ENCODE results near the gene DOCK2. TPM values are rescaled to one million over a fixed set of nuclear protein-coding genes. Genes with fewer than 3 reads are reported as not detected.

The DOCK2 gene
- total and polyA plus RNA-seq, 4 donors: 1.6 to 53.7 (median 21.6) TPM

DNA sequence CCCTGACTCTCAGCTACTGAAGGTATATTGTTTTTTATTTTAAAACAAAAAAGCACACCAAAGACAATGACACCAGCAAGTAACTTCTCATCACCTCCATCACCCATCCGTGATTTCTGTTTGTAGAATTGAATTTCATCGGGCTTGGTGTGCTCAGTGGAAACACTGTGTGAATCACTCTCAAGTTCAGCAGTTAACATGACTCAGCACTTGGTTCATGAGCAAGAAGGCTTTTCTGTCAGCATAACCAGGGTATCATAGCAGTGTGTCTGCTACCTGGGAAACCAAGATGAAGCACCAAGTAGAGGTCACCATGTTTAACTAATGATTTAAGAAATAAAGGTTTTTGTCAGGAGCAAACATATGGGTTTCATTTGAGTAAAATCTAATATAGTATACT, 219.5 kb downstream of the DOCK2 start:
- WGBS, 2 donors: 79 to 86% methylated on average over 2 of the region's 2 CpGs
- ATAC-seq (ENCODE audit: low FRiP score): no peak
- Histone ChIP-seq H3K36me3 (ENCODE audit: control insufficient read depth in 1 of 2, insufficient read depth in 2 of 2, low read length in 1 of 2) (no peaks in the 10 kb centered on the region), H3K9me3 (ENCODE audit: control insufficient read depth, low read length) (no peaks in the 10 kb centered on the region), H3K27ac (ENCODE audit: low read depth in 1 of 2, low read length in 2 of 2) (no peak overlapping the region), H3K4me1 (ENCODE audit: control insufficient read depth in 1 of 2, insufficient read depth in 2 of 2, low read length in 2 of 2) (no peaks in the 10 kb centered on the region), H3K4me3 (ENCODE audit: low read length in 2 of 2) (no peak overlapping the region), H3K27me3 (ENCODE audit: control insufficient read depth in 1 of 2, insufficient read depth in 2 of 2, low read length in 1 of 2) (no peaks in the 10 kb centered on the region)
- DNase-seq: no peak
- intact Hi-C loops (cut with DNase I): no loop called here

DNA sequence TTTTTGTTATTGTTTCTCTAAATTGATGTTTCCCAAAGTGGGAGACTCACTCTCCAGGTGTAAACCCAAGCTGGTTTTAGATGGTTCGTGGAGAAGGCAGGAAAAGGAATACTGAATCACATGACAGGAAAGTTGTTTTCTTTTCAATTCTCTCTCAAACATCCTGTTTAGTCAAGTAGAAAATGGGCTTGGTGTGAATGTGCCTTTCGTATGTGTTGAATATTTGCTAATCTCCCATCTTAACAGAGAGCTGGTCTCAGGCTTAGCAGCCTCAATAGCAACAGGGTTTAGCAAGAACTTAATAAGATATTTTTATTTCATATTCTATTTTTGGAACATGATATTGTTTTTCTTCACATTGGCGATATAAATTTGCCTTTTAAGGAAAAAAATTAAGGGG, 223.5 kb downstream of the DOCK2 start:
- no peak overlapping the region for H3K27ac ChIP-seq (ENCODE audit: low read depth in 1 of 2, low read length in 2 of 2)
- no peaks in the 10 kb centered on the region for H3K27me3 ChIP-seq (ENCODE audit: control insufficient read depth in 1 of 2, insufficient read depth in 2 of 2, low read length in 1 of 2)
- no peak for DNase-seq
- intact Hi-C loops (cut with DNase I): no loop called here
- no peak overlapping the region for H3K4me3 ChIP-seq (ENCODE audit: low read length in 2 of 2)
- no peak for ATAC-seq (ENCODE audit: low FRiP score)
- no peaks in the 10 kb centered on the region for H3K9me3 ChIP-seq (ENCODE audit: control insufficient read depth, low read length)
- H3K36me3 ChIP-seq (ENCODE audit: control insufficient read depth in 1 of 2, insufficient read depth in 2 of 2, low read length in 1 of 2): no peaks in the 10 kb centered on the region
- 17 to 24% methylated on average over 3 of the region's 3 CpGs for WGBS, 2 donors
- no peaks in the 10 kb centered on the region for H3K4me1 ChIP-seq (ENCODE audit: control insufficient read depth in 1 of 2, insufficient read depth in 2 of 2, low read length in 2 of 2)

DNA sequence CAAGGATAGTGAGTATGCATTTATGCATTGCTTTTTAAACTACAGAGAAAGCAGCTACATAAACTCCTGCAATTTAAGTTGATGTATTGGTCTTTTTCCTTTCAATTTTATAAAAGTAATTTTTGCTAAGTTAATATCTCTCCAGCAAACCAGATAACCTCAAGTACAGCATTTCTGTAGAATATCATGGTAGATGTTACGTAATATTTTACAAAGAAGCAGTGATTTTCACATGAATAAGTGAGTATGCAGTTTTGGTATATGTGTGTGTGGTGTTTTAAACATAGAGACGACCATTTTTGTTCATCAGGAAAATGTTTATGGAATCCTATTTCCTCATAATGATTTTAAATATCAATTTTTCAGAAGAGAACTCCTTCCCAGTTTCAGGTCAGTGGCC, 224.4 kb downstream of the DOCK2 start:
- Histone ChIP-seq H3K9me3 (ENCODE audit: control insufficient read depth, low read length) (no peaks in the 10 kb centered on the region), H3K4me3 (ENCODE audit: low read length in 2 of 2) (no peak overlapping the region), H3K27ac (ENCODE audit: low read depth in 1 of 2, low read length in 2 of 2) (no peak overlapping the region), H3K4me1 (ENCODE audit: control insufficient read depth in 1 of 2, insufficient read depth in 2 of 2, low read length in 2 of 2) (no peaks in the 10 kb centered on the region), H3K27me3 (ENCODE audit: control insufficient read depth in 1 of 2, insufficient read depth in 2 of 2, low read length in 1 of 2) (no peaks in the 10 kb centered on the region), H3K36me3 (ENCODE audit: control insufficient read depth in 1 of 2, insufficient read depth in 2 of 2, low read length in 1 of 2) (no peaks in the 10 kb centered on the region)
- WGBS, 2 donors: 73 to 77% methylated on average over 2 of the region's 2 CpGs
- DNase-seq (no peak), ATAC-seq (ENCODE audit: low FRiP score) (no peak)
- intact Hi-C loops (cut with DNase I): no loop called here

DNA sequence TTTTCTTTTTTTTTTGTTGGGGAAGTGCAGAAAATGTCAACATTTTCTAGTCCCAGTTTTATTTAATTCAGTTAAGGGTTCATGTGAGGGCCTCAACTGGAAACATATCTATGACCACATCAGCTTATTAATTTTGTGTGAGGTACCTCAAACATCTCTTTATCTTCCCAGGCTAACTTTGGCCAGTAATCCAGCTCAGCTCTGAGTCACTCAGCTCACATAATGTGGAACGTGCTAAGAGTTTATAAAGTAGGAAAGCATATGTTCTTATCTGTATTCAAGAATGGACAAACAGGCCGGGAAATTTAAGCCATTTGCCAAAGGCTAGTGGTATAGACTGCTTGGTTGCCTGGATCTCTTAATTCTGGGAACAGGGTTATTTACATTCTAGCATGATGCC, 224.9 kb downstream of the DOCK2 start:
- ATAC-seq (ENCODE audit: low FRiP score): no peak
- DNase-seq: no peak

DNA sequence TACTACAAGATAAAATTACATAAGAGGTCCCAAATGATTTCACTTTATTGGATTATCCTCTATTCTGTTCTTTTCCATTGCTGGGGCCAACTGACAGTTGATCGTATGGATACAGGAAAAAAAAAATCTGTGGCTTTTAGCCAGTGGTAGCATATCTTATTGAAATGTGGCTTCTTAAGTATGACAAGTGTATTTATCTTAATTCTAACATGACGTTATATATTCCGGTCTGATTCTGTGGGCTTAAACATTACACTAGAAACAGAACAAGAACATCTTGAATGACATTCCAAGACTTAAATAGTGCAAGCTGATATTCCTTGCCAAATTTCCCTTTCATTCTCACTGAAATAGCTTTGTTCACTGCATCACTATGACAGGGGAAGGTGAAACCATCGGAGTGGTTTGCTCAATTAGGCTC, 225.3 kb downstream of the DOCK2 start:
- no peaks in the 10 kb centered on the region for H3K9me3 ChIP-seq (ENCODE audit: control insufficient read depth, low read length)
- no peaks in the 10 kb centered on the region for H3K36me3 ChIP-seq (ENCODE audit: control insufficient read depth in 1 of 2, insufficient read depth in 2 of 2, low read length in 1 of 2)
- H3K27me3 ChIP-seq (ENCODE audit: control insufficient read depth in 1 of 2, insufficient read depth in 2 of 2, low read length in 1 of 2): no peaks in the 10 kb centered on the region
- no peak for DNase-seq
- 57 to 63% methylated on average over 4 of the region's 4 CpGs for WGBS, 2 donors
- H3K4me3 ChIP-seq (ENCODE audit: low read length in 2 of 2): no peak overlapping the region
- H3K4me1 ChIP-seq (ENCODE audit: control insufficient read depth in 1 of 2, insufficient read depth in 2 of 2, low read length in 2 of 2): no peaks in the 10 kb centered on the region
- ATAC-seq (ENCODE audit: low FRiP score): no peak
- no peak overlapping the region for H3K27ac ChIP-seq (ENCODE audit: low read depth in 1 of 2, low read length in 2 of 2)
- intact Hi-C loops (cut with DNase I): no loop called here

More for the DNA sequence above, 224.9 kb downstream of the DOCK2 start:
- H3K9me3 ChIP-seq (ENCODE audit: control insufficient read depth, low read length): no peaks in the 10 kb centered on the region
- no peaks in the 10 kb centered on the region for H3K27me3 ChIP-seq (ENCODE audit: control insufficient read depth in 1 of 2, insufficient read depth in 2 of 2, low read length in 1 of 2)
- no peak overlapping the region for H3K27ac ChIP-seq (ENCODE audit: low read depth in 1 of 2, low read length in 2 of 2)
- no peaks in the 10 kb centered on the region for H3K4me1 ChIP-seq (ENCODE audit: control insufficient read depth in 1 of 2, insufficient read depth in 2 of 2, low read length in 2 of 2)
- no peak overlapping the region for H3K4me3 ChIP-seq (ENCODE audit: low read length in 2 of 2)
- WGBS, 2 donors: 50 to 59% methylated on average over 2 of the region's 2 CpGs
- intact Hi-C loops (cut with DNase I): no loop called here
- no peaks in the 10 kb centered on the region for H3K36me3 ChIP-seq (ENCODE audit: control insufficient read depth in 1 of 2, insufficient read depth in 2 of 2, low read length in 1 of 2)

DNA sequence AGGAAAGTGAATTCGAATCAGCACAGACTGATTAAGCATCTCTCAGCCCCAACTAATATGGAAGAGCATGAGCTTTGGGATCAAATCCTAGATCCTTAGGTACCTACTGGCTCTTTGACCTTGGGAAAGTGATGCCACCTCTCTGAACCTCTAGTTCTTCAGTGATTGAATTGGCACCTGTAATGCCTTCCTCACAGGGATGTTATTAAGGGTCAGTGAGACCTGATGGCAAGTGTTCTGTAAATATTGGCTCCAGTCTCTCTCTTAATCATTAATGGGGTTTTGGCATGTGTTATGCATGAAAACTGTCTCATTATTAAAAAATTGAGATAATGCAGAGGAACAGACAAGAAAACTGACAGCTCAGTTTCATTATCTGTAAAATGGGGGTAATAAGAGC, 227.4 kb downstream of the DOCK2 start:
- WGBS, 2 donors: 88 to 90% methylated on average over 1 of the region's 1 CpG
- no peaks in the 10 kb centered on the region for H3K9me3 ChIP-seq (ENCODE audit: control insufficient read depth, low read length)
- H3K36me3 ChIP-seq (ENCODE audit: control insufficient read depth in 1 of 2, insufficient read depth in 2 of 2, low read length in 1 of 2): no peaks in the 10 kb centered on the region
- DNase-seq: no peak
- ATAC-seq (ENCODE audit: low FRiP score): no peak
- H3K27ac ChIP-seq (ENCODE audit: low read depth in 1 of 2, low read length in 2 of 2): no peak overlapping the region
- intact Hi-C loops (cut with DNase I): no loop called here
- H3K4me1 ChIP-seq (ENCODE audit: control insufficient read depth in 1 of 2, insufficient read depth in 2 of 2, low read length in 2 of 2): no peaks in the 10 kb centered on the region
- no peak overlapping the region for H3K4me3 ChIP-seq (ENCODE audit: low read length in 2 of 2)
- no peaks in the 10 kb centered on the region for H3K27me3 ChIP-seq (ENCODE audit: control insufficient read depth in 1 of 2, insufficient read depth in 2 of 2, low read length in 1 of 2)

DNA sequence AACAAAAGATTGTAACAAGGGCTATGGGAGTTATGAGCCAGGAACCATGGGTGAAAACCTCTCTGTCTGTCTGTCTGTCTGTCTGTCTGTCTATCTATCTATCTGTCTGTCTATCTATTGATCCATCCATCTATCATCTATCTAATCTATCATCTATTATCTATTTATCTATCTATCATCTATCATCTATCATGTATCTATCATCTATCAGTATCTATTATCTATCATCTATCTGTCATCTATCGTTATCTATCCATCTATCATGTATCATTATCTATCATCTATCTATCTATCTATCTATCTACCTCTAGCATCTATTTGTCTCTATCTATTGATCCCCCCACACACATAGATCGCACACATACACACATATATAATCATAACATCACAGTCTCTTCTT, 230.3 kb downstream of the DOCK2 start:
- Histone ChIP-seq H3K4me3 (ENCODE audit: low read length in 2 of 2) (no peak overlapping the region), H3K36me3 (ENCODE audit: control insufficient read depth in 1 of 2, insufficient read depth in 2 of 2, low read length in 1 of 2) (no peaks in the 10 kb centered on the region), H3K27ac (ENCODE audit: low read depth in 1 of 2, low read length in 2 of 2) (no peak overlapping the region), H3K9me3 (ENCODE audit: control insufficient read depth, low read length) (no peaks in the 10 kb centered on the region), H3K27me3 (ENCODE audit: control insufficient read depth in 1 of 2, insufficient read depth in 2 of 2, low read length in 1 of 2) (no peaks in the 10 kb centered on the region), H3K4me1 (ENCODE audit: control insufficient read depth in 1 of 2, insufficient read depth in 2 of 2, low read length in 2 of 2) (no peaks in the 10 kb centered on the region)
- intact Hi-C loops (cut with DNase I): no loop called here
- no peak for DNase-seq
- no peak for ATAC-seq (ENCODE audit: low FRiP score)
- 86 to 94% methylated on average over 2 of the region's 2 CpGs for WGBS, 2 donors

DNA sequence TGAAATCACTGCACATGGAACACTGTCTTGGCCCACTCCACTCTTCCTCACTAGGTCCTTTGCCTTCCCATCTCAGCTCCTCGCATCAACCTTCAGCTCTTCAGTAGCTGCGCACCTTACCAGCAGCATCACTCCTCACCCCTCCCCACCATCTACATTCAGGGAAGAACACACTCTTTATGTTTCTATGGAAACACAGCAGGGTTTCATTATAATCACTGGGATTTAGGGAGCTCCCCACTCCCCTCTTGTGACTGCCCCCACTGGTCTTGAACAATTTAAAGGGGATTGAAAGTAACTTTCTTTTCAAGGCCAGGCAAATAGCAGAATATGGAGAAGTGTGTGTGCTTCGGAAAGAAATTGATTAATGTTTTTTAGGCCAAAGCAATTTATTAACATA, 232.0 kb downstream of the DOCK2 start:
- Histone ChIP-seq H3K4me1 (ENCODE audit: control insufficient read depth in 1 of 2, insufficient read depth in 2 of 2, low read length in 2 of 2) (no peaks in the 10 kb centered on the region), H3K27me3 (ENCODE audit: control insufficient read depth in 1 of 2, insufficient read depth in 2 of 2, low read length in 1 of 2) (no peaks in the 10 kb centered on the region), H3K27ac (ENCODE audit: low read depth in 1 of 2, low read length in 2 of 2) (no peak overlapping the region), H3K9me3 (ENCODE audit: control insufficient read depth, low read length) (no peaks in the 10 kb centered on the region), H3K36me3 (ENCODE audit: control insufficient read depth in 1 of 2, insufficient read depth in 2 of 2, low read length in 1 of 2) (no peaks in the 10 kb centered on the region), H3K4me3 (ENCODE audit: low read length in 2 of 2) (no peak overlapping the region)
- DNase-seq (no peak), ATAC-seq (ENCODE audit: low FRiP score) (no peak)
- intact Hi-C loops (cut with DNase I): no loop called here
- WGBS, 2 donors: 77 to 79% methylated on average over 3 of the region's 3 CpGs

DNA sequence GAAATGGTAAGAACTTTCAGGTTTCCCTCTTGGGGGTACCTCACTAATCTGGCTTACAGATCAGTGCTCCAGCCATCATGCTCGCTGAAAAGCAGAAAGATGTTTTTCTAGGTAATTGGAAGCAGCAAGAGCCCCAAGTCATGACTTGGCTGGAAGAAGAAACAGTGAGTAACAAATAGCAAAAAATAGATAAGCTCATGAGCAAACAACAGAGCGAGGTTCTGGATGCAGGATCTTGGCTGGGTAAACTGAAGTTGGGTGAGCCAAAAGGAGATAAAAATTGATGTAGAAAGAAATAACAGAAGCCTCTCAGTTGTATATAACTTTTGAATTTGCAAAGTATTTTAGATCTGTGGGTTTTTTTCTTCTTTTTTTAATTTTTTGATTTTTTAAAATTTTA, 233.1 kb downstream of the DOCK2 start:
- ATAC-seq (ENCODE audit: low FRiP score): no peak
- no peak for DNase-seq
- H3K27me3 ChIP-seq (ENCODE audit: control insufficient read depth in 1 of 2, insufficient read depth in 2 of 2, low read length in 1 of 2): no peaks in the 10 kb centered on the region
- H3K36me3 ChIP-seq (ENCODE audit: control insufficient read depth in 1 of 2, insufficient read depth in 2 of 2, low read length in 1 of 2): no peaks in the 10 kb centered on the region
- 24 to 37% methylated on average over 2 of the region's 2 CpGs for WGBS, 2 donors
- no peaks in the 10 kb centered on the region for H3K9me3 ChIP-seq (ENCODE audit: control insufficient read depth, low read length)
- no peaks in the 10 kb centered on the region for H3K4me1 ChIP-seq (ENCODE audit: control insufficient read depth in 1 of 2, insufficient read depth in 2 of 2, low read length in 2 of 2)
- no peak overlapping the region for H3K27ac ChIP-seq (ENCODE audit: low read depth in 1 of 2, low read length in 2 of 2)
- H3K4me3 ChIP-seq (ENCODE audit: low read length in 2 of 2): no peak overlapping the region
- intact Hi-C loops (cut with DNase I): no loop called here
